ENCODE measurements around the gene GINS1. TPM values are rescaled to one million over a fixed set of nuclear protein-coding genes. Genes with fewer than 3 reads are reported as not detected.

The GINS1 gene
- total and polyA plus RNA-seq, 10 donors = 0.85 to 3.9 (median 2.7) TPM

- H3K4me1 ChIP-seq = no peaks in the 10 kb centered on the region
- peak; percentile 43 for DNase-seq
- intact Hi-C loops (cut with DNase I; ENCODE audit: low total_unique reads) = no loop called here
- H3K36me3 ChIP-seq = peaks cover 0 to 40% (median 2%) of the 10 kb centered on the region in 6 donors
- H3K27ac ChIP-seq = no peak overlapping the region
- no peaks in the 10 kb centered on the region for H3K9me3 ChIP-seq
- no peak overlapping the region for H3K4me3 ChIP-seq
- H3K27me3 ChIP-seq (replicated peaks in 1 of 7) = no peaks in the 10 kb centered on the region
- TF ChIP-seq, protein P1, sequence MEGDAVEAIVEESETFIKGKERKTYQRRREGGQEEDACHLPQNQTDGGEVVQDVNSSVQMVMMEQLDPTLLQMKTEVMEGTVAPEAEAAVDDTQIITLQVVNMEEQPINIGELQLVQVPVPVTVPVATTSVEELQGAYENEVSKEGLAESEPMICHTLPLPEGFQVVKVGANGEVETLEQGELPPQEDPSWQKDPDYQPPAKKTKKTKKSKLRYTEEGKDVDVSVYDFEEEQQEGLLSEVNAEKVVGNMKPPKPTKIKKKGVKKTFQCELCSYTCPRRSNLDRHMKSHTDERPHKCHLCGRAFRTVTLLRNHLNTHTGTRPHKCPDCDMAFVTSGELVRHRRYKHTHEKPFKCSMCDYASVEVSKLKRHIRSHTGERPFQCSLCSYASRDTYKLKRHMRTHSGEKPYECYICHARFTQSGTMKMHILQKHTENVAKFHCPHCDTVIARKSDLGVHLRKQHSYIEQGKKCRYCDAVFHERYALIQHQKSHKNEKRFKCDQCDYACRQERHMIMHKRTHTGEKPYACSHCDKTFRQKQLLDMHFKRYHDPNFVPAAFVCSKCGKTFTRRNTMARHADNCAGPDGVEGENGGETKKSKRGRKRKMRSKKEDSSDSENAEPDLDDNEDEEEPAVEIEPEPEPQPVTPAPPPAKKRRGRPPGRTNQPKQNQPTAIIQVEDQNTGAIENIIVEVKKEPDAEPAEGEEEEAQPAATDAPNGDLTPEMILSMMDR (IDR thresholded peaks at IDR 0.05 in 8 of 11, conservative IDR thresholded peaks at IDR 0.05 in 3 of 11) = no peak
- TF ChIP-seq POLR2A (IDR thresholded peaks at IDR 0.05) = no peak
- no peak for TF ChIP-seq POLR2AphosphoS5 (IDR thresholded peaks at IDR 0.05)
- WGBS, 5 donors = 87 to 97% (median 92%) methylated on average over 7 of the region's 7 CpGs
Measured at GRCh38 chr20:25466846-25467245, 59.4 kb downstream of the GINS1 start.

- Histone ChIP-seq H3K4me1 (no peaks in the 10 kb centered on the region), H3K27me3 (replicated peaks in 1 of 7) (no peaks in the 10 kb centered on the region), H3K4me3 (no peak overlapping the region), H3K36me3 (peaks cover 0 to 35% (median 2%) of the 10 kb centered on the region in 6 donors), H3K9me3 (no peaks in the 10 kb centered on the region), H3K27ac (no peak overlapping the region)
- WGBS, 5 donors = 88 to 93% (median 90%) methylated on average over 8 of the region's 8 CpGs
- intact Hi-C loops (cut with DNase I; ENCODE audit: low total_unique reads) = no loop called here
- TF ChIP-seq POLR2A (IDR thresholded peaks at IDR 0.05) = no peak
- TF ChIP-seq, protein P1 (IDR thresholded peaks at IDR 0.05 in 8 of 11, conservative IDR thresholded peaks at IDR 0.05 in 3 of 11) = no peak
- TF ChIP-seq POLR2AphosphoS5 (IDR thresholded peaks at IDR 0.05) = no peak
- no peak for DNase-seq
Measured at GRCh38 chr20:25467441-25467840, 60.0 kb downstream of the GINS1 start.

DNA sequence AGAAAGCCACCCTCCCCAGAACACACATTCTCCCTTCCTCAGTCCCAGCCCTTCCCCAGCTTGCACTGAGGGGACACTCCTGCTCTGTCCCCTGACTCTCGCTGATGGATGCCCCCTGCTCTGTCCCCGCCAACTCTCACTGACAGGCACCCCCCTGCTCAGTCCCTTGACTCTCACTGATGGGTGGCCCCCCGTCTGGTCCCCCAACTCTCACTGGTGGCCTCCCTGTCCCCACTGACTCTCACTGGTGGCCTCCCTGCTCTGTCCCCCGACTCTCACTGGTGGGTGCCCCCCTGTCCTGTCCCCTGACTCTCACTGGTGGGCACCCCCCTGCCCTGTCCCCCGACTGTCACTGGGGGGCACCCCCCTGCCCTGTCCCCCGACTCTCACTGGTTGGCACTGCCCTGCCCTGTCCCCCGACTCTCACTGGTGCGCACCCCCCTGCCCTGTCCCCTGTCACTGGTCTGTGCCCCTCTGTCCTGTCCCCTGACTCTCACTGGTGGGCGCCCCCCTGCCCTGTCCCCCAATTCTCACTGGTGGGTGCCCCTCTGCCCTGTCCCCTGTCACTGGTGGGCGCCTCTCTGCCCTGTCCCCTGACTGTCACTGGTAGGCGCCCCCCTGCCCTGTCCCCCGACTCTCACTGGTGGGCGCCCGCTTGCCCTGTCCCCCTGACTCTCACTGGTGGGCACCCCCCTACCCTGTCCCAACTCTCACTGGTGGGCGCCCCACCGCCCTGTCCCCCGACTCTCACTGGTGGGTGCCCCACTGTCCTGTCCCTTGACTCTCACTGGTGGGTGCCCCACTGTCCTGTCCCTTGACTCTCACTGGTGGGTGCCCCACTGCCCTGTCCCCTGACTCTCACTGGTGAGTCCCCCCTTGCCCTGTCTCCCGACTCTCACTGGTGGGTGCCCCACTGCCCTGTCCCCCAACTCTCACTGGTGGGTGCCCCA lies 60.9 kb downstream of the GINS1 start:
- peaks cover 0 to 35% (median 2%) of the 10 kb centered on the region in 6 donors for H3K36me3 ChIP-seq
- WGBS, 5 donors = 89 to 95% (median 93%) methylated on average over 18 of the region's 18 CpGs
- DNase-seq = peak; percentile 61
- H3K4me3 ChIP-seq = no peak overlapping the region
- no peaks in the 10 kb centered on the region for H3K27me3 ChIP-seq (replicated peaks in 1 of 7)
- H3K4me1 ChIP-seq = no peaks in the 10 kb centered on the region
- no peaks in the 10 kb centered on the region for H3K9me3 ChIP-seq
- H3K27ac ChIP-seq = no peak overlapping the region
- no peak for TF ChIP-seq POLR2A (IDR thresholded peaks at IDR 0.05)
- no peak for TF ChIP-seq POLR2AphosphoS5 (IDR thresholded peaks at IDR 0.05)
- TF ChIP-seq, protein P1 (IDR thresholded peaks at IDR 0.05 in 8 of 11, conservative IDR thresholded peaks at IDR 0.05 in 3 of 11) = no peak
- intact Hi-C loops (cut with DNase I; ENCODE audit: low total_unique reads) = no loop called here

DNA sequence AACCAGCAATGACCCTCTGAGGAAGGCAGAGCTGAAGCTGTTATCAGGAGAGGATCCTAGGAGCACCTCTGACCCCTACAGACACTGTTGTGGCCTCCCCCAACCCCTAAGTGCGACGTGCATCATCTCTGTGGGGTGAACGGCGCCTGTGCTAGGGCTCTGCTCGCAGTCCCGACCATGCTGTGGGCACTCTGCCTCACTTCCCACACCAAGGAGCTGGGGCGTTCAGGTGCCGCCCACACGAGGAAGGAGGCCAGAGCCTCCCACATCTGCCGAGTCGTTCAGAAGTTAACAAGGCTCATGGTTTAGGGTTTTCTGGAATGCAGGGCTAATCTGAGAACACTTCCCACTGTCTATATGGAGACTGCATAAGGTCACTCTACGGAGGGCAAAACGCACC lies 62.1 kb downstream of the GINS1 start:
- WGBS, 5 donors = 86 to 93% (median 88%) methylated on average over 13 of the region's 13 CpGs
- H3K27ac ChIP-seq = no peak overlapping the region
- no peak overlapping the region for H3K4me3 ChIP-seq
- TF ChIP-seq POLR2A (IDR thresholded peaks at IDR 0.05) = no peak
- TF ChIP-seq, protein P1 (IDR thresholded peaks at IDR 0.05 in 8 of 11, conservative IDR thresholded peaks at IDR 0.05 in 3 of 11) = no peak
- TF ChIP-seq POLR2AphosphoS5 (IDR thresholded peaks at IDR 0.05) = no peak
- peaks cover 0 to 35% (median 2%) of the 10 kb centered on the region in 6 donors for H3K36me3 ChIP-seq
- peak; percentile 45 for DNase-seq
- intact Hi-C loops (cut with DNase I; ENCODE audit: low total_unique reads) = no loop called here
- H3K27me3 ChIP-seq (replicated peaks in 1 of 7) = no peaks in the 10 kb centered on the region
- no peaks in the 10 kb centered on the region for H3K4me1 ChIP-seq
- H3K9me3 ChIP-seq = no peaks in the 10 kb centered on the region
